ENCODE measurements around the gene CRABP2. TPM values are rescaled to one million over a fixed set of nuclear protein-coding genes. Genes with fewer than 3 reads are reported as not detected.

Gene CRABP2
- total and polyA plus RNA-seq, 2 of the 4 experiments (the other 2 are of a cell fraction), result 6.3 to 15.7 TPM

- dilution Hi-C loops (cut with HindIII; ENCODE audit: low sequenced_read_pairs, unreplicated experiment), result no loop called here
- H3K27ac ChIP-seq (ENCODE audit: insufficient read depth, low read length), result no peak overlapping the region
- H3K14ac ChIP-seq (replicated peaks; ENCODE audit: low read depth, low read length), result no peak overlapping the region
- DNase-seq, result peak; percentile 89
- H2AK5ac ChIP-seq (ENCODE audit: low read depth, low read length), result peak overlapping the region; percentile 37
- peaks cover 40% of the 10 kb centered on the region for H4K20me1 ChIP-seq (ENCODE audit: insufficient read depth, low read length)
- no peak overlapping the region for H2BK15ac ChIP-seq (ENCODE audit: low read depth, low read length)
- WGBS, 2 experiments (ENCODE audit: extremely low coverage in 2 of 2, insufficient read length in 1 of 2), result 24% methylated on average over 12 of the region's 18 CpGs; no CpG with 5 or more reads in 1 of the 2 experiments
- H3K4me1 ChIP-seq (ENCODE audit: control insufficient read depth, insufficient read depth, low read length), result peaks cover 8% of the 10 kb centered on the region
- H3K36me3 ChIP-seq (ENCODE audit: control insufficient read depth, insufficient read depth, low read length), result peaks cover 30% of the 10 kb centered on the region
- peaks cover 28 to 80% of the 10 kb centered on the region in 2 experiments for H3K79me1 ChIP-seq (ENCODE audit: low read depth in 1 of 2, low read length in 2 of 2)
- H4K5ac ChIP-seq (ENCODE audit: low read depth, low read length), result no peak overlapping the region
- no peaks in the 10 kb centered on the region for H3K27me3 ChIP-seq (ENCODE audit: control insufficient read depth, insufficient read depth, low read length)
- no peak overlapping the region for H3K4ac ChIP-seq (ENCODE audit: low read depth, low read length)
- H3K18ac ChIP-seq (ENCODE audit: low read depth, low read length), result no peak overlapping the region
- in situ Hi-C loops (cut with MboI; ENCODE audit: low sequenced_read_pairs), result no loop called here
- no peak overlapping the region for H2BK120ac ChIP-seq (ENCODE audit: low read depth, low read length)
- H2BK5ac ChIP-seq (ENCODE audit: low read depth, low read length, poor library complexity, severe bottlenecking), result no peak overlapping the region
- intact Hi-C loops (cut with micrococcal nuclease), result loop anchor here (1.0 to 10.0 kb wide), 8 partner anchors 17 to 221 kb away; partner anchors contain the start of genes LRRC71, MEF2D, NTRK1 and PRCC
- peak overlapping the region; percentile 86 for H2AK9ac ChIP-seq (replicated peaks; ENCODE audit: low read depth, low read length, poor library complexity)
- ATAC-seq (ENCODE audit: low read depth), result peak; percentile 69
- H3K23ac ChIP-seq (ENCODE audit: low read depth, low read length), result no peak overlapping the region
- peaks cover 8% of the 10 kb centered on the region; the same call in 1 of the 2 replicates for H3K9me1 ChIP-seq (ENCODE audit: insufficient read depth, low read length)
- peak overlapping the region; percentile 38; the same call in 1 of the 2 replicates for H3K9ac ChIP-seq (ENCODE audit: low read depth, low read length)
- H2AFZ ChIP-seq (replicated peaks; ENCODE audit: low read length, poor library complexity), result peak overlapping the region; percentile 55
- H2BK20ac ChIP-seq (ENCODE audit: low read depth, low read length), result no peak overlapping the region
- H3K4me3 ChIP-seq (ENCODE audit: insufficient read depth, low read depth, low read length), result peak overlapping the region; percentile 21; the same call in 1 of the 2 replicates
- no peaks in the 10 kb centered on the region for H3K9me3 ChIP-seq (ENCODE audit: control insufficient read depth, insufficient read depth, low read length)
- BruUV-seq (replicated peaks), result no TSS peak
- POLR2A ChIA-PET (ENCODE audit: unreplicated experiment), result interaction anchor here (0.7 to 1.2 kb wide), 2 partner anchors 49 to 202 kb away, joined by 3 read pairs; no protein-coding TSS in a partner anchor
- H4K91ac ChIP-seq (ENCODE audit: insufficient read depth, low read depth, low read length), result no peak overlapping the region
- CTCF ChIA-PET, result interaction anchor here (0.6 to 6.3 kb wide), 27 partner anchors 8 to 204 kb away, joined by 3 to 104 read pairs (median 5); partner anchors contain the start of genes CRABP2, HAPLN2, NES and NTRK1
- no peak overlapping the region; a peak in 1 of 4 replicates for H4K8ac ChIP-seq (ENCODE audit: low read depth in 2 of 2, low read length in 2 of 2)
- no peak overlapping the region for H3K56ac ChIP-seq (ENCODE audit: extremely low read depth, insufficient read depth, low read length)
- H3K4me2 ChIP-seq (ENCODE audit: low read depth, low read length), result peak overlapping the region; percentile 85
- TF ChIP-seq FOS (IDR thresholded peaks at IDR 0.05; ENCODE audit: low read depth, low read length) (no peak), RFX5 (IDR thresholded peaks at IDR 0.05; ENCODE audit: low read depth, low read length) (no peak), SMC3 (IDR thresholded peaks at IDR 0.05; ENCODE audit: low read depth, low read length) (peak; percentile 97), BHLHE40 (IDR thresholded peaks at IDR 0.05; ENCODE audit: low read depth, low read length) (no peak), CEBPB (IDR thresholded peaks at IDR 0.05; ENCODE audit: low read depth, low read length) (no peak), CTCF (conservative IDR thresholded peaks at IDR 0.05; ENCODE audit: low read depth, low read length) (peak; percentile 97), NFE2L2 (IDR thresholded peaks at IDR 0.05; ENCODE audit: low read depth, low read length) (no peak), RAD21 (IDR thresholded peaks at IDR 0.05; ENCODE audit: low read length) (peak; percentile 96), POLR2A (IDR thresholded peaks at IDR 0.05; ENCODE audit: low read depth, low read length) (peak; percentile 51; the same call in 1 of the 2 replicates), MAFK (IDR thresholded peaks at IDR 0.05; ENCODE audit: low read depth, low read length) (no peak), MAZ (IDR thresholded peaks at IDR 0.05; ENCODE audit: borderline replicate concordance, low read depth, low read length) (peak; percentile 89; the same call in 1 of the 2 replicates), USF2 (IDR thresholded peaks at IDR 0.05; ENCODE audit: low read depth, low read length) (no peak), ELK1 (IDR thresholded peaks at IDR 0.05; ENCODE audit: borderline replicate concordance, low read depth, low read length) (no peak), RCOR1 (IDR thresholded peaks at IDR 0.05; ENCODE audit: insufficient replicate concordance, low read length) (no peak), CHD1 (IDR thresholded peaks at IDR 0.05; ENCODE audit: low read depth, low read length) (no peak)
Measured at GRCh38 chr1:156725683-156726280, 20.4 kb upstream of the CRABP2 start.
